Measurements from ENCODE around the gene TMCO4.

The TMCO4 gene

GRCh38 chr1:19775831-19776230, 23.9 kb downstream of the TMCO4 start:
- no peak overlapping the region for H3K4me3 Mint-ChIP-seq

DNA sequence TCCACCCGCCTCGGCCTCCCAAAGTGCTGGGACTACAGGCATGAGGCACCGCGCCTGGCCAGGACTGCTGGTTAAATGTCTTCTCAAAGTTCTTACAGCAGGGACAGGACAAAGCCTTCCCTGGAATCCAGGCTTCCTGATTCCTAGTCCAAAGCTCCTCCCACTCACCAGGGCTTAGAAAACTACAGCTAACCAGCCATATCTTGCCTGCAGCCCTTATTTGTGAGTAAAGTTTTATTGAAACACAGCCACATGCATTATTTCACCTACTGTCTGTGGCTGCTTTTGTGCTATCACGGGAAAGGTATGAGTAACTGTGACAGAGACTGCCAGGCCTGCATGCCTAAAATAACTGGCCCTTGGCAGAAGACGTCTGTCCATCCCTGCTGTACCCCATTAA, 24.4 kb downstream of the TMCO4 start:
- H3K4me3 Mint-ChIP-seq, result no peak overlapping the region
- H3K27me3 Mint-ChIP-seq, result no peaks in the 10 kb centered on the region
- H3K36me3 Mint-ChIP-seq, result peaks cover 32% of the 10 kb centered on the region
- DNase-seq (ENCODE audit: low spot score in 2 of 2), result no peak
- H3K9me3 Mint-ChIP-seq, result no peaks in the 10 kb centered on the region
- no peaks in the 10 kb centered on the region for H3K4me1 Mint-ChIP-seq
- no peak for ATAC-seq (ENCODE audit: low read depth)
- no peak overlapping the region for H3K27ac Mint-ChIP-seq

More at GRCh38 chr1:19775831-19776230, 23.9 kb downstream of the TMCO4 start:
- ATAC-seq (ENCODE audit: low read depth) (no peak), DNase-seq (ENCODE audit: low spot score in 2 of 2) (no peak)
- Mint-ChIP-seq H3K4me1 (no peaks in the 10 kb centered on the region), H3K36me3 (peaks cover 34% of the 10 kb centered on the region), H3K27me3 (no peaks in the 10 kb centered on the region), H3K27ac (no peak overlapping the region), H3K9me3 (no peaks in the 10 kb centered on the region)

DNA sequence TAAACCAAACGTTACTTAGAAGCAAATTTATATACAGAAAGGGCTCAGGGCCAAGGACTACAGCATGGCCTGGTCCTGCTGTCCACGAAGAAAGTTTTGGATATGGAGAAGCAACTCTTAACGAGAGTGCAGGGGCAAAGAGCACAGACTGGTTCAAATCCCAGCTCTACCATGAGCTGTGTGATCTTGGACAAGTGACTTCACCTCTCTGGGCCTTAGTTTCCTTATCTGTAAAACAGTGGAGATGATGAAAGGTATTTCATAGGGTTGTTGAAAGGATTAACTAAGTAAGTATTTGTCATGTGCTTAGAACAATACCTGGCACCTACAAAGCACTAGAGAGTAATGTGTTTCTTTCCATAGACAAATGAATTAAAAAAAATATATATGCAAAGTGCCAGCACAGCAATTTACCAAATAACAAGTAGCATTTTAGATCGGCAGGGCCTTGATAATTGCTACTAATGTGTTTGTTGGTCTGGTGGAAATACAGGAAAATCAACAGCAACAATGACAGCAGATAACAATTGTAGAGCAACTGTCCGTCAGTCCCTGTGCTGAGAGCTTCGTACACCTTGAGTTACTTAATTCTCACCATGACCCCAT, 25.4 kb downstream of the TMCO4 start:
- peaks cover 32% of the 10 kb centered on the region for H3K36me3 Mint-ChIP-seq
- H3K27me3 Mint-ChIP-seq, result no peaks in the 10 kb centered on the region
- DNase-seq (ENCODE audit: low spot score in 2 of 2) (no peak), ATAC-seq (ENCODE audit: low read depth) (no peak)
- H3K4me1 Mint-ChIP-seq, result no peaks in the 10 kb centered on the region
- no peak overlapping the region for H3K27ac Mint-ChIP-seq
- no peak overlapping the region for H3K4me3 Mint-ChIP-seq
- H3K9me3 Mint-ChIP-seq, result no peaks in the 10 kb centered on the region

DNA sequence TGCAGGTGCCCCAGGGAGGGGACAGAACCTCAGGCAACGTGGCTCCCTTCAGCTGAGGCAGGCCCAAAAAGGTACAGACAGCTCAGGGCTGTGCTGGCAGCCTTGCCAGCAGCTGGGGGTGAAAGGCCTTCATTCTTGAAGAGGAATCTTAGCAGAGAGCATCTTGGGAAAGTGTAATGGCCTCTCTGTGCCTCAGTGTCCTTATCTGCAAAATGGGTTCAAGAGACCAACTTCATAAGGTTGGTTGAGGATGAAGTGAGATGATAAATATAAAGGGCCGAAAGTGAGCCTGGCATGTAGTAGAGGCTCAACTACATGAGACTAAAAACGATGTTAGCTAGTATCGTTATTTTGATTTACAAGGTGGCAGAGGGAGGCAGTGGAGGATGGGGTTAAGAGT, 26.2 kb downstream of the TMCO4 start:
- Mint-ChIP-seq H3K4me1 (no peaks in the 10 kb centered on the region), H3K27ac (no peak overlapping the region), H3K4me3 (no peak overlapping the region), H3K9me3 (no peaks in the 10 kb centered on the region), H3K27me3 (no peaks in the 10 kb centered on the region), H3K36me3 (peaks cover 28% of the 10 kb centered on the region)
- DNase-seq (ENCODE audit: low spot score in 2 of 2) (no peak), ATAC-seq (ENCODE audit: low read depth) (no peak)

DNA sequence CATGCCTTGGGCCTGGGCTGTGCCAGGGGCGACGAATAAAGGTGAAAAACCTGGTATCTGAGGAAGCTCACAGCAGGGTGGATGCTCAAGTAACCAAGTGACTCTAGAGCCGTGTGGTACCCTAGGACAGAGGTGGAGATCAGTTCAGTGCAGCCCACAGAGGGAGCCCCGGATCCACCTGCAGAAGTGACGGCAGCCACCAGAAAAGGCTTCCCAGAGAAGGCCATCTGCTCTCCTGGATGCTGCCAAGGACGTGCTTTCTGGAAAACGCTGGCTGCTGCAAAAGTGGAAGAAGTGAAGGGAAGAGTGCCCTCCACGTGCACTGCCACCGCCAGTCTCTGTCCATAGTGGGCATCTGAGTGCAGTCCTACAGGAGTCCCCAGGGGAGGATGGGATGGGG, 27.7 kb downstream of the TMCO4 start:
- ATAC-seq (ENCODE audit: low read depth) (no peak), DNase-seq (ENCODE audit: low spot score in 2 of 2) (no peak)
- no peaks in the 10 kb centered on the region for H3K4me1 Mint-ChIP-seq
- no peaks in the 10 kb centered on the region for H3K27me3 Mint-ChIP-seq
- peaks cover 35% of the 10 kb centered on the region for H3K36me3 Mint-ChIP-seq
- H3K9me3 Mint-ChIP-seq, result no peaks in the 10 kb centered on the region
- no peak overlapping the region for H3K27ac Mint-ChIP-seq
- no peak overlapping the region for H3K4me3 Mint-ChIP-seq

- no peak for ATAC-seq (ENCODE audit: low read depth)
- H3K36me3 Mint-ChIP-seq, result peaks cover 33% of the 10 kb centered on the region
- H3K27ac Mint-ChIP-seq, result no peak overlapping the region
- H3K4me3 Mint-ChIP-seq, result no peak overlapping the region
- DNase-seq (ENCODE audit: low spot score in 2 of 2), result no peak
- H3K4me1 Mint-ChIP-seq, result no peaks in the 10 kb centered on the region
- H3K27me3 Mint-ChIP-seq, result no peaks in the 10 kb centered on the region
- no peaks in the 10 kb centered on the region for H3K9me3 Mint-ChIP-seq
Measured at GRCh38 chr1:19771350-19771749, 28.4 kb downstream of the TMCO4 start.

GRCh38 chr1:19770436-19771190, 29.1 kb downstream of the TMCO4 start:
- DNase-seq (ENCODE audit: low spot score in 2 of 2), result no peak
- ATAC-seq (ENCODE audit: low read depth), result no peak
- Mint-ChIP-seq H3K36me3 (peaks cover 30% of the 10 kb centered on the region), H3K27me3 (no peaks in the 10 kb centered on the region), H3K9me3 (no peaks in the 10 kb centered on the region), H3K27ac (no peak overlapping the region), H3K4me3 (no peak overlapping the region), H3K4me1 (peaks cover 4% of the 10 kb centered on the region)

- no peak overlapping the region for H3K4me3 Mint-ChIP-seq
- H3K9me3 Mint-ChIP-seq, result no peaks in the 10 kb centered on the region
- ATAC-seq (ENCODE audit: low read depth), result no peak
- DNase-seq (ENCODE audit: low spot score in 2 of 2), result no peak
- no peak overlapping the region for H3K27ac Mint-ChIP-seq
- no peaks in the 10 kb centered on the region for H3K27me3 Mint-ChIP-seq
- peaks cover 12% of the 10 kb centered on the region for H3K4me1 Mint-ChIP-seq
- H3K36me3 Mint-ChIP-seq, result peaks cover 32% of the 10 kb centered on the region
Measured at GRCh38 chr1:19769211-19769932, 30.3 kb downstream of the TMCO4 start.

DNA sequence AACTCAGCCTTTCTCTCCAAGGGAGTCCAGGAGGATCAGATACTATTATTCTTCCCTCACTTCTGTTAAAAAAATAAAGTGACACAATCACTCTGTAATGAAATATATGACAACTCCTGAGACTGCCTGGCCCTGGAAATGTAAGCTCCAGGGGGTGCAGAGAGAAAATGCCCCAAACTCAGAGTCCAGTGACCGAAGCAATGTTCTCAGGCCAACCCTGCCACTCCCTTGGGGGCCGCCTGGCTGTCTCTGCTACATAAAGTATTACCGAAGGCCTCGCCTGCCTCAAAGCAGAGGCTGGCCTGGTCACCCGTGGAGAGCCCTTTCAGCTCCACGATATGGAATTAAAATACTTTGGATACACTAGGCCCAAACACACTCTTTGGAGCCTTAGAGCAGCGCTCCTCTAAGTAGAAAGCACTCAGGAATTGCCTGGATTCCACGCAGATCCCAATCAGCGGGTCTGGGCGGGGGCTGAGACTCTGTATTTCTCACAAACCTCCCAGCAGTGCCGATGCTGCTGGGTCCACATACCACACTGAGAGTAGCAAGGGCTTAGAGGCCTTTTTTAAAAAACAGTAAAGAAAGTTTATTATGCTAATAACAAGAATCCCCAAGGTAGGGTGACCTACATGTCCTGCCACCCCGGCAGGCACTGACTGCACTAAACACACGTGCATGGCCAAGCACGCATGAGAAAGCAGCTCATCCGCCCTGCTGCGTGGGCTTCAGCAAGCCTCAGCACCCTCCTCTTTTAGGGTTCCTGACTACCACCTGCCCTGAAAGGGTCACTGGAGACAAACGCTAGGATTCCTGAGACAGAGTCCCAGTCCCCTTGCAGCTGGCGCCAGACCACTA, 31.1 kb downstream of the TMCO4 start:
- H3K27ac Mint-ChIP-seq, result no peak overlapping the region
- ATAC-seq (ENCODE audit: low read depth) (no peak), DNase-seq (ENCODE audit: low spot score in 2 of 2) (no peak)
- no peaks in the 10 kb centered on the region for H3K9me3 Mint-ChIP-seq
- H3K27me3 Mint-ChIP-seq, result no peaks in the 10 kb centered on the region
- H3K4me3 Mint-ChIP-seq, result no peak overlapping the region
- peaks cover 31% of the 10 kb centered on the region for H3K36me3 Mint-ChIP-seq
- H3K4me1 Mint-ChIP-seq, result peaks cover 12% of the 10 kb centered on the region

GRCh38 chr1:19765623-19766022, 34.1 kb downstream of the TMCO4 start:
- no peak overlapping the region for H3K4me3 Mint-ChIP-seq
- peaks cover 12% of the 10 kb centered on the region for H3K4me1 Mint-ChIP-seq
- DNase-seq (ENCODE audit: low spot score in 2 of 2) (no peak), ATAC-seq (ENCODE audit: low read depth) (no peak)
- H3K9me3 Mint-ChIP-seq, result no peaks in the 10 kb centered on the region
- no peaks in the 10 kb centered on the region for H3K27me3 Mint-ChIP-seq
- no peak overlapping the region for H3K27ac Mint-ChIP-seq
- H3K36me3 Mint-ChIP-seq, result peaks cover 19% of the 10 kb centered on the region

GRCh38 chr1:19764848-19765247, 34.9 kb downstream of the TMCO4 start:
- peaks cover 12% of the 10 kb centered on the region for H3K4me1 Mint-ChIP-seq
- peak; percentile 80 for ATAC-seq (ENCODE audit: low read depth)
- peaks cover 18% of the 10 kb centered on the region for H3K36me3 Mint-ChIP-seq
- H3K27ac Mint-ChIP-seq, result peak overlapping the region; percentile 14
- no peaks in the 10 kb centered on the region for H3K27me3 Mint-ChIP-seq
- no peaks in the 10 kb centered on the region for H3K9me3 Mint-ChIP-seq
- no peak overlapping the region for H3K4me3 Mint-ChIP-seq
- no peak for DNase-seq (ENCODE audit: low spot score in 2 of 2)

- peaks cover 12% of the 10 kb centered on the region for H3K4me1 Mint-ChIP-seq
- H3K27ac Mint-ChIP-seq, result no peak overlapping the region
- no peak overlapping the region for H3K4me3 Mint-ChIP-seq
- H3K27me3 Mint-ChIP-seq, result no peaks in the 10 kb centered on the region
- ATAC-seq (ENCODE audit: low read depth) (peak; percentile 41), DNase-seq (ENCODE audit: low spot score in 2 of 2) (peak in 1 of 2 donors; percentile 26)
- H3K36me3 Mint-ChIP-seq, result peaks cover 19% of the 10 kb centered on the region
- H3K9me3 Mint-ChIP-seq, result peaks cover 3% of the 10 kb centered on the region
Measured at GRCh38 chr1:19762175-19762779, 37.4 kb downstream of the TMCO4 start.

DNA sequence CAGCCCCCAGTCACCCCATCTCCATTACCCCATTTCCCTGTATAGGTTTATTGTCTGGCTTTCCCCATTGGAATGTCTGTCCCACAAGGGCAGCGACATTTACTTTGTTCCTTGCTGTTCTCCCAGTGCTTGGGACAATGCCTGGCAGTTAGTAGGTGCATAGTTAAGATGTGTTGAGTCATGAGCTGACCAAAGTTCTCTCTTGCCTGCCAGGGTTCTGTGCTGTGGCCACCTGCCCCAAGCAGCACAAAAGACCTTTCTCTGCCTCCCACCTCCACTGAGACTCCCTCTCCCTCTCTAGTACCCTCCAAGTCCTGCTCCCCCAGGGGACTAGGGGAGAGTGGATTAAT, 40.0 kb downstream of the TMCO4 start:
- H3K4me3 Mint-ChIP-seq, result no peak overlapping the region
- H3K9me3 Mint-ChIP-seq, result peaks cover 3% of the 10 kb centered on the region
- H3K27ac Mint-ChIP-seq, result no peak overlapping the region
- H3K36me3 Mint-ChIP-seq, result peaks cover 23% of the 10 kb centered on the region
- no peaks in the 10 kb centered on the region for H3K4me1 Mint-ChIP-seq
- ATAC-seq (ENCODE audit: low read depth), result no peak
- no peak for DNase-seq (ENCODE audit: low spot score in 2 of 2)
- H3K27me3 Mint-ChIP-seq, result no peaks in the 10 kb centered on the region
